CD4-positive, alpha-beta T cell treated with Interferon alpha-2 for 1 hour (primary cell): ENCODE measurements around the gene VAV3.

Source experiments
- DNase-seq, 2 donors: peaks; one replicate each; pipeline ENCODE4 v3.0.0-alpha.2; 2020 to 2022

The VAV3 gene

GRCh38 chr1:107622535-107622934 lies 342.4 kb downstream of the VAV3 start:
- no peak for DNase-seq

DNA sequence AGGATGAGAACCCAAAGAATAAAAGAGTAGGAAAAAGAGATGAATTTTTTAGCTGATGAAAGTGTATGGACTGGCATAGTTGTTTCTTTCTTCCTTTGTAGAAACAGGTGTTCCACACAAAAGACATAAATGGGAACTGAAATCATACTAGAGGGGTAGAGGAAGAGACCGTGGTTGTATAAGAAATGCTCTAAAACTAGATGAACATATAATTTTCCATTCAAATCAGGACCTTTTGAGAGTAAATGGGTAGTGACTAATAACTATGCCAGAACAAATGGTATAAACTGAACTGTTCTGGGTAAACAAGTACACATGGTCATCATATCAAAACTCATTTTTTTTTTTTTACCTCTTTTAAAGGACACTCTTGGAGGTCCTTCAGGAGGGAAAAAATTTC lies 344.2 kb downstream of the VAV3 start:
- no peak for DNase-seq

GRCh38 chr1:107618539-107618938 lies 346.4 kb downstream of the VAV3 start:
- no peak for DNase-seq

GRCh38 chr1:107617921-107618320 lies 347.1 kb downstream of the VAV3 start:
- no peak for DNase-seq

GRCh38 chr1:107617456-107617855 lies 347.5 kb downstream of the VAV3 start:
- no peak for DNase-seq

DNA sequence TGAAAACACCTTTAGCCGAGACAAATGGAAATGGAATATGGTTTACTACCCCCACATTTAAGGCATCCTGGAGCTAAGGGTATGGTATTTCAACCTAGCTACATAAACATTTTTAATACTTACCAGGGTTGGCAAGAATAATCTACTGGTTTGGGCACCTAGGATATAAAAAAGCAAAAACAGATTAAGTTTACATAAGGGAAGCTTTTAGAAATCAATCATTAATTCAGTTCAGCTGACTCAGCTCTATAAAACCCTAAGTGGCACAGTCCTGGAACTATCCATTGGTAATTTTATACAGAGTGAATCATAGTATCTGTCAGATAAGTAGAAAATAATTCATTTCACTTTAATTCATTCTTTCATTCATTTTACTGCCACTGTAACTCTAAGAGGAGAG lies 355.2 kb downstream of the VAV3 start:
- DNase-seq = no peak

GRCh38 chr1:107604825-107605224 lies 360.2 kb downstream of the VAV3 start:
- no peak for DNase-seq

GRCh38 chr1:107600607-107601160 lies 364.3 kb downstream of the VAV3 start:
- no peak for DNase-seq

DNA sequence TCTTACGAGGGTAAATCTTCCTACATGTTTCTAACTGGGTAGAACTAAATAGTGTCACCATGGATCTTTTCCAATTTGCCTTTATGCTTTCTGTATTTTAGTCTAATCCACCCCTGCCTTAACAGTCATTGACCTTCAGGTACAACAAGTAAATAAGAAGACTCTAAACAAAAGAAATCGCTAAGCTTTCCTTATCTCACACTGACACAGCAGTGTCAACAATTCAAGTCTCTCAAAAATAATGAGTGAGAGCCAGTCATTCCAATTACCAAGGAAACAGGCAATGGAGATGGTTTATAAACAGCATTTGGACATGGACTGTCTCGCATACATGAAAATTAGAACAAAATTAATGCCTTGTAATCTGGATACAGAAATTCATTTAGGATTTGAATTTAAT lies 365.8 kb downstream of the VAV3 start:
- DNase-seq = no peak

GRCh38 chr1:107597290-107597689 lies 367.7 kb downstream of the VAV3 start:
- no peak for DNase-seq

GRCh38 chr1:107594536-107594935 lies 370.4 kb downstream of the VAV3 start:
- no peak for DNase-seq

DNA sequence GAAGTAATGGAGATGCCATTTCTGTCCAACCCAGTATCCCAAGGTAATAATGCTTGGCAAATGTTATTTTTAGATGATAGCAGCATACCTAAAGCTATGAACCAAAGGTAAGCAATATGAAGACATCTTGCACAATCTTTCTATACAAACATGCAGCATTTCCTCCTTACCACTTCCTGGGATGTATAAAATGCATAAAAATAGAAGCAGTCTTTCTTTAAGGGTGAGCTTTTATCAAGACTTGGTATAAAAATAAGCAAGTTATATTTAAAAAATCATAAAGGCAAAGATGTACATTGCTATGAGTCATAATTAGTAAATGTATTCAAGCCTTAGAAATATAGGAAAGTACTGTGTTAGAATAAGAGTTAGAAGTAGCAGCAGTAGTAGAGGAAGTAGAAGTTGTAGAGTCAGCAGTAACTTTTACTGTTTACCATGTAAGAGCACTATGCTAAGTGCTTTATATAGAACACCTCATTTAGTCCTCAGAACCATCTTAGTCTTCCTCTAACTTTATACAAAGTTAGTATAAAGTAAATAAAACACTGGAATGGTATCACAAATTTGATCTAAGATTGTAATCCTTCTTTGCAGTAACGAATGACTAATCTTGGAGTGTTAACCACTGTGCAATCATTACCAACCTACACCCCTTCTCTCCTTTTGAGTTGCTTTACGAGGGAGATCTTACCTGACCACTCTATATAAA lies 371.3 kb downstream of the VAV3 start:
- DNase-seq = no peak

- DNase-seq = peak in 1 of 2 donors; percentile 2
These were observed 373.9 kb downstream of the VAV3 start for GRCh38 chr1:107590900-107591622.

- DNase-seq = no peak
These were observed 374.9 kb downstream of the VAV3 start for GRCh38 chr1:107590087-107590486.

DNA sequence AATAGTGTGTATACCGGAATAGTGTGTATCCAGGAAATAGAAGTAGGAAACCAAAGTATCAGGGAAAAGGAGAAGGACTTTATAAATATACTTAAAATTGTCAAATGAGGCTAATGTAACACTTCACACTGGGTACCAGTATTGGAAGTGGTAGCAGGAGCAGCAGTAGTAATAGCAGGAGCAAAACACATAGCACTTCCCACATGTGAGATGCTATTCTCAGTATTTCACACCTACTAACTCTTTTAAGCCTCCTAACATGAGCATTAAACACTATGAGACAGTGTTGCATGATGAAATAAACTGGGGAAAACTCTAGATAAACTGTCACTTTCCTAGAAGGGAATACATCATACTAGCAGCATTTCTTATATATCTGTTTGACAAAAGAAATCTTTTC lies 376.7 kb downstream of the VAV3 start:
- DNase-seq = no peak

- no peak for DNase-seq
These were observed 389.8 kb downstream of the VAV3 start for GRCh38 chr1:107575226-107575625.

DNA sequence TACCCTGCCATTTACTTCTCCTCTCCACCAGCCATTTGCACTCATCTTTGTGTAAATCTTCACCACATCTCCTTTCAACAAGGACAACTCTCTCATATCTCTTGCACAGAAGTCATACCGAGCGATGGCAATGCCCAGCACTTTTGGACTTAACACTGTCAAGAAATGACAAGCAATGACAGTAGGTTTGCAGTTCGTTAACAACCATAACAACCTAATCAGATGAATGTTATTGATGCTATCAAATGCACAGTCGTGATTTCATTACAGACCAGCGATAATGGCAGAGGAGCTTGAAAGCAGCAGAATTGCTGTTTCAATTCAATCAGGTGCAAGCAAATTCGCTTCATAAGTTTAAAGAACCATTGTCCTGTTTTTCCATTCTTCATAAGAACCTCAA lies 390.9 kb downstream of the VAV3 start:
- DNase-seq = no peak

DNA sequence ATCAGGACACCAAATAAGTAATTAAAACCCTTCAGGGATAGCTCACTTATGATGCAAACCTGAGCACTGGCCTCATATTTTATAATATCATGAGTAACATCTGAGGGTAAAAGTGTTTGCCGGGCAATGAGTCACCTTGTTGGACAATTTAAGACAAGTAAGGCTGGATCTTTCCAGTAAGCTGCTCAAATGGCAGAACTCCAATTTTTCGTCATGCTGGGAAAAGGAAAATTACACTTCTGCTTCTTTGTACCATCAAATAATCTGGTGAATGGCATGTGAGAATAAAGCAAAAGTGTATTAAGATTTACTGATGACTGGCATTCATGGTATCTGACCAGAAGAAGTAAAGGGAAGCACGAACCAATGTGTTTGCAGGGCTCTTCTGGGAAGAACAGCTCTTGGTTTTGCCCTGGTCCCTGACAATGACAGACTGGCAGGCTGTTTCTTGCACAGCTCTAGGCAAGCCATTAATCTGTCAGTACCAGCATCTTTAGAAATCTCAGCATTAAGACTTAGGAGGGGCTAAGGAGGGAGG lies 392.2 kb downstream of the VAV3 start:
- DNase-seq = no peak

- DNase-seq = no peak
These were observed 394.2 kb downstream of the VAV3 start for GRCh38 chr1:107570768-107571167.

- no peak for DNase-seq
These were observed 401.5 kb downstream of the VAV3 start for GRCh38 chr1:107563441-107563840.

DNA sequence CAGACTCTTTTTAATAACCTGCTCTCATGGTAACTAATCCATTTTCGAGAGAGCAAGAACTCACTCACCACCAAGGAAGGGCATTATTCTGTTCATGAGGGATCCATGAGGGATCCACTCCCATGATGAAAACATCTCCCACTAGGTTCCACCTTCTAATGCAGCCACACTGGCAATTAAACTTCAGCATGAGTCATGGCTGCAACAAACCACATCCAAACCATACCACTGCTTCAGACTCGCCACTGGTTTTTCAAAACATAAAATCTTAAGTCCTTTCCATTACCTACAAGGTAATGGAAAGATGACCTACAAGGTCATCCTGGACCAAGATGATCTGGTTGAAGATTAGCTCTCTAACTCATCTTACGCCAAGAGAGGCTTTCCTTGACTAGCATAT lies 405.1 kb downstream of the VAV3 start:
- no peak for DNase-seq

GRCh38 chr1:107557095-107557494 lies 407.9 kb downstream of the VAV3 start:
- no peak for DNase-seq

- no peak for DNase-seq
These were observed 409.4 kb downstream of the VAV3 start for GRCh38 chr1:107555578-107555977.

- no peak for DNase-seq
These were observed 412.2 kb downstream of the VAV3 start for GRCh38 chr1:107552781-107553180.
